MM.1S (cell line): ENCODE results near the gene NDUFA9.

Experiments used
- CTCF ChIP-seq: fragments of 300-600 bp; sonication (generic); IDR thresholded peaks from 2 replicates; pipeline ENCODE4 v1.5.1; 2016; ENCODE audit warnings: antibody characterized with exemption, low read length, mixed read lengths
- EZH2 ChIP-seq: fragments of 300-600 bp; sonication (generic); optimal IDR thresholded peaks from 2 replicates; pipeline ENCODE3; 2017; ENCODE audit warnings: low read depth, mild to moderate bottlenecking, antibody characterized with exemption, low read length, mixed read lengths
- EZH2phosphoT487 ChIP-seq: fragments of 300-600 bp; sonication (generic); IDR thresholded peaks from 2 replicates; pipeline ENCODE4 v1.6.1; 2018; ENCODE audit warnings: antibody characterized with exemption, low read length

- TF ChIP-seq EZH2 (no peak), CTCF (no peak), EZH2phosphoT487 (no peak)
These were observed 45.0 kb upstream of the NDUFA9 start for GRCh38 chr12:4603946-4604345.
